Measurements from ENCODE around the gene ERCC4. TPM values are rescaled to one million over a fixed set of nuclear protein-coding genes. Genes with fewer than 3 reads are reported as not detected.

Gene ERCC4
- total and polyA plus RNA-seq, 3 donors from 2014 or later: 17.7 to 29.3 (median 19.6) TPM

GRCh38 chr16:13959626-13960025 lies 39.7 kb downstream of the ERCC4 start:
- 90 to 91% methylated on average over 8 of the region's 8 CpGs for WGBS, 2 donors
- no peak overlapping the region for H3K4me3 ChIP-seq
- intact Hi-C loops (cut with DNase I; ENCODE audit: low total_unique reads): no loop called here

GRCh38 chr16:13961099-13961811 lies 41.3 kb downstream of the ERCC4 start:
- peaks cover 5% of the 10 kb centered on the region for H3K4me1 ChIP-seq

More at GRCh38 chr16:13959626-13960025, 39.7 kb downstream of the ERCC4 start:
- Histone ChIP-seq H3K27ac (no peak overlapping the region), H3K36me3 (ENCODE audit: low read depth, missing control alignments) (no peaks in the 10 kb centered on the region), H3K4me1 (peaks cover 5% of the 10 kb centered on the region), H3K9me3 (no peaks in the 10 kb centered on the region), H3K27me3 (no peaks in the 10 kb centered on the region)
- no peak for DNase-seq
- TF ChIP-seq POLR2A (IDR thresholded peaks at IDR 0.05) (no peak), CTCF (IDR thresholded peaks at IDR 0.05) (no peak)

GRCh38 chr16:13962232-13962631 lies 42.3 kb downstream of the ERCC4 start:
- 81 to 87% methylated on average over 1 of the region's 1 CpG for WGBS, 2 donors
- TF ChIP-seq POLR2A (IDR thresholded peaks at IDR 0.05) (no peak), CTCF (IDR thresholded peaks at IDR 0.05) (no peak)
- intact Hi-C loops (cut with DNase I; ENCODE audit: low total_unique reads): no loop called here

More at GRCh38 chr16:13961099-13961811, 41.3 kb downstream of the ERCC4 start:
- H3K27me3 ChIP-seq: no peaks in the 10 kb centered on the region
- H3K27ac ChIP-seq: no peak overlapping the region
- no peak for TF ChIP-seq POLR2A (IDR thresholded peaks at IDR 0.05)
- no peak for TF ChIP-seq CTCF (IDR thresholded peaks at IDR 0.05)
- H3K36me3 ChIP-seq (ENCODE audit: low read depth, missing control alignments): no peaks in the 10 kb centered on the region
- H3K9me3 ChIP-seq: no peaks in the 10 kb centered on the region
- intact Hi-C loops (cut with DNase I; ENCODE audit: low total_unique reads): no loop called here
- H3K4me3 ChIP-seq: no peak overlapping the region
- no peak for DNase-seq
- 68 to 73% methylated on average over 8 of the region's 8 CpGs for WGBS, 2 donors

GRCh38 chr16:13968835-13969234 lies 48.9 kb downstream of the ERCC4 start:
- TF ChIP-seq CTCF (IDR thresholded peaks at IDR 0.05): no peak
- no peak for TF ChIP-seq POLR2A (IDR thresholded peaks at IDR 0.05)
- no peak overlapping the region for H3K27ac ChIP-seq
- no peaks in the 10 kb centered on the region for H3K9me3 ChIP-seq
- no peaks in the 10 kb centered on the region for H3K4me1 ChIP-seq
- DNase-seq: no peak
- no peaks in the 10 kb centered on the region for H3K36me3 ChIP-seq (ENCODE audit: low read depth, missing control alignments)
- no peaks in the 10 kb centered on the region for H3K27me3 ChIP-seq
- WGBS, 2 donors: 53 to 84% methylated on average over 2 of the region's 2 CpGs
- H3K4me3 ChIP-seq: no peak overlapping the region
- intact Hi-C loops (cut with DNase I; ENCODE audit: low total_unique reads): no loop called here

More at GRCh38 chr16:13962232-13962631, 42.3 kb downstream of the ERCC4 start:
- DNase-seq: no peak
- Histone ChIP-seq H3K4me1 (peaks cover 5% of the 10 kb centered on the region), H3K27me3 (no peaks in the 10 kb centered on the region), H3K9me3 (no peaks in the 10 kb centered on the region), H3K27ac (no peak overlapping the region), H3K4me3 (no peak overlapping the region), H3K36me3 (ENCODE audit: low read depth, missing control alignments) (no peaks in the 10 kb centered on the region)

GRCh38 chr16:13969711-13970110 lies 49.8 kb downstream of the ERCC4 start:
- Histone ChIP-seq H3K9me3 (no peaks in the 10 kb centered on the region), H3K27ac (no peak overlapping the region), H3K36me3 (ENCODE audit: low read depth, missing control alignments) (no peaks in the 10 kb centered on the region), H3K4me1 (no peaks in the 10 kb centered on the region), H3K27me3 (no peaks in the 10 kb centered on the region), H3K4me3 (no peak overlapping the region)
- intact Hi-C loops (cut with DNase I; ENCODE audit: low total_unique reads): no loop called here
- no peak for DNase-seq
- TF ChIP-seq CTCF (IDR thresholded peaks at IDR 0.05) (no peak), POLR2A (IDR thresholded peaks at IDR 0.05) (no peak)
- 96 to 100% methylated on average over 3 of the region's 3 CpGs for WGBS, 2 donors
